HG03159 (cell line): ENCODE results near the gene DDX56.
"Not testable (repeated sequence)": the region's sequence is repeated elsewhere in the genome, so short reads cannot be mapped to it uniquely, and the experiment has no call there.

Source experiments
- ATAC-seq: cut with Tn5 transposase; IDR thresholded peaks from one replicate; pipeline ENCODE4 v1.9.1; 2021; ENCODE audit warnings: mild to moderate bottlenecking, moderate library complexity; ENCODE audit not compliant: unreplicated experiment

The DDX56 gene

GRCh38 chr7:44597181-44597580 lies 23.5 kb upstream of the DDX56 start:
- ATAC-seq, result not testable (repeated sequence)

- no peak for ATAC-seq
Observed at GRCh38 chr7:44595934-44596635, 22.4 kb upstream of the DDX56 start.

GRCh38 chr7:44590910-44591309 lies 17.2 kb upstream of the DDX56 start:
- no peak for ATAC-seq

- no peak for ATAC-seq
Observed at GRCh38 chr7:44587843-44588711, 14.4 kb upstream of the DDX56 start.

- no peak for ATAC-seq
Observed at GRCh38 chr7:44583146-44583865, 9.6 kb upstream of the DDX56 start.

- ATAC-seq, result peak; percentile 86
Observed at GRCh38 chr7:44581879-44582603, 8.3 kb upstream of the DDX56 start, which contains the start of gene TMED4. TSS of gene TMED4 (minus strand) at chr7:44582231. CDS start at chr7:44582206, 25 bp downstream.

GRCh38 chr7:44580945-44581878 lies 7.5 kb upstream of the DDX56 start:
- peak; percentile 26 for ATAC-seq

- no peak for ATAC-seq
Observed at GRCh38 chr7:44576228-44576627, 2.5 kb upstream of the DDX56 start.

GRCh38 chr7:44575054-44575453 lies 1.3 kb upstream of the DDX56 start:
- no peak for ATAC-seq

GRCh38 chr7:44574287-44574872 lies 672 bp upstream of the DDX56 start:
- no peak for ATAC-seq

- no peak for ATAC-seq
Observed at GRCh38 chr7:44572771-44573170, 937 bp downstream of the DDX56 start.

GRCh38 chr7:44569959-44570358 lies 3.7 kb downstream of the DDX56 start:
- no peak for ATAC-seq

GRCh38 chr7:44568771-44569560 lies 4.7 kb downstream of the DDX56 start:
- ATAC-seq, result no peak

- ATAC-seq, result no peak
Observed at GRCh38 chr7:44567884-44568283, 5.8 kb downstream of the DDX56 start.

- no peak for ATAC-seq
Observed at GRCh38 chr7:44566680-44567079, 7.0 kb downstream of the DDX56 start.

GRCh38 chr7:44565795-44566559 lies 7.7 kb downstream of the DDX56 start:
- ATAC-seq, result peak; percentile 21

- peak; percentile 69 for ATAC-seq
Observed at GRCh38 chr7:44565097-44565794, 8.5 kb downstream of the DDX56 start.
